Esophagus muscularis mucosa (tissue), 4 donors: ENCODE data around the gene PRPH2. TPM values are rescaled to one million over a fixed set of nuclear protein-coding genes. Genes with fewer than 3 reads are reported as not detected.

Source experiments
- DNase-seq: peaks from one replicate; pipeline ENCODE4 v3.0.0-alpha.2; 2017; ENCODE audit errors: extremely low spot score
- H3K27ac ChIP-seq, 4 donors: fragments of 200-600 bp; sonication (generic); replicated peaks in 1 of 4; 1 replicate in 3 of 4; 2 replicates in 1 of 4; pipeline ENCODE4 v1.5.1; 2016 to 2019; ENCODE audit warnings: mild to moderate bottlenecking in 1 of 4
- H3K27me3 ChIP-seq, 4 donors: fragments of 200-600 bp; sonication (generic); one replicate each; pipeline versions ENCODE4 v1.5.1 to v1.6.0; 2016 to 2019
- H3K36me3 ChIP-seq, 4 donors: fragments of 200-600 bp; sonication (generic); one replicate each; pipeline ENCODE4 v1.5.1; 2016 to 2019
- H3K4me1 ChIP-seq, 4 donors: fragments of 200-600 bp; sonication (generic); one replicate each; pipeline ENCODE4 v1.5.1; 2016 to 2019
- H3K4me3 ChIP-seq, 4 donors: fragments of 200-600 bp; sonication (generic); 1 replicate in 2 of 4; 2 replicates in 2 of 4; pipeline ENCODE4 v1.5.1; 2016 to 2019; ENCODE audit warnings: mild to moderate bottlenecking in 4 of 4, moderate library complexity in 1 of 4
- H3K9me3 ChIP-seq, 4 donors: fragments of 200-600 bp; sonication (generic); 1 replicate in 3 of 4; 2 replicates in 1 of 4; pipeline ENCODE4 v1.5.1; 2016 to 2019
- EP300 ChIP-seq: sonication (generic); formaldehyde crosslinking; IDR thresholded peaks from one replicate; pipeline ENCODE4 v1.6.1; 2017; ENCODE audit warnings: antibody characterized with exemption
- POLR2A ChIP-seq: fragments of 450-650 bp; IDR thresholded peaks from one replicate; pipeline ENCODE4 v1.6.1; 2017; ENCODE audit warnings: antibody characterized with exemption, moderate library complexity, mild to moderate bottlenecking, low read depth
- POLR2AphosphoS5 ChIP-seq, 2 donors: sonication (generic); formaldehyde crosslinking; IDR thresholded peaks; one replicate each; pipeline ENCODE4 v1.6.1; 2017; ENCODE audit warnings: antibody characterized with exemption in 2 of 2
- WGBS: methylation state at CpG from one replicate; pipeline ENCODE4 v1.1.5; 2018; 5-methylcytosine and 5-hydroxymethylcytosine counted together
- intact Hi-C: fragments of 100-400 bp; cut with DNase I; formaldehyde crosslinking; loops from one replicate; pipeline ENCODE4 v1.15.1; 2023
- total RNA-seq, 4 donors: library from RNA; depleted of rRNA; stranded (reverse); fragments of >200 nt; gene quantifications; one replicate each; pipeline versions ENCODE4 v1.1.0 to v1.2.1, GENCODE V29; 2016
- TF ChIP-seq, protein P1 (sequence below), 3 experiments: fragments of 200-600 bp in 2 of 3; fragments of 450-650 bp in 1 of 3; sonication (generic) in 2 of 3; IDR thresholded peaks; one replicate each; pipeline ENCODE4 v1.5.1; 2017 to 2019; ENCODE audit warnings: antibody characterized with exemption in 3 of 3, mild to moderate bottlenecking in 2 of 3, moderate library complexity in 1 of 3

The PRPH2 gene
- total RNA-seq, 4 donors from 2014 or later: 0.42 to 2.0 (median 0.90) TPM

DNA sequence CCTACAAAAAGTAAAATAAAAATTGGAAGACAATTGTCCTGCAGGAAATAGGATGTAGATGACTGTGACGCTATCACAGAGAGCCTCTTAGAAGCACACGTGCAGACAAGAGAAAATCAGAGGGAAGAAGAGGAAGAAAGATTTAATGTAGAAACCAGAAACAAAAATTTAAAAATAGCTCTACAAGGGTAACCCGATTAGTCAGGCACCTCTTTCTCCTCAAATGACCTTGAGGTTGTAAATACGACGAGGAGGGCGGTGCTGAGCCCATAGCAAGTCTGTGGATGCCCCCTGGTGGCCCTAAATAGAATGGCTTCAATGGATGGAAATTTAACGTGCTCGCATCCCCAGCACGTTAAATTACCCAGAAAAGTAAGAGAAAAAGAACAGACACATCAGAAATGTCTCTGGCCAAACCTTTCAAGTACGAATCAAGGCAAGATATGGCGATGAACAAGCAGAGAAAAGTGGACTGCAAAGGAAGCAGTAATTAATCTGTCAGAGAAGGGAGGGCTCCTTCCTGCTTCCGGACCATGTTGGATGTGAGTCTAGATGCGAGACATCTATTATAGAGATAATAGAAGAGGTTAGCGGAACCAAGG is 4.2 kb upstream of the PRPH2 start:
- no peak for TF ChIP-seq EP300
- TF ChIP-seq, protein P1, sequence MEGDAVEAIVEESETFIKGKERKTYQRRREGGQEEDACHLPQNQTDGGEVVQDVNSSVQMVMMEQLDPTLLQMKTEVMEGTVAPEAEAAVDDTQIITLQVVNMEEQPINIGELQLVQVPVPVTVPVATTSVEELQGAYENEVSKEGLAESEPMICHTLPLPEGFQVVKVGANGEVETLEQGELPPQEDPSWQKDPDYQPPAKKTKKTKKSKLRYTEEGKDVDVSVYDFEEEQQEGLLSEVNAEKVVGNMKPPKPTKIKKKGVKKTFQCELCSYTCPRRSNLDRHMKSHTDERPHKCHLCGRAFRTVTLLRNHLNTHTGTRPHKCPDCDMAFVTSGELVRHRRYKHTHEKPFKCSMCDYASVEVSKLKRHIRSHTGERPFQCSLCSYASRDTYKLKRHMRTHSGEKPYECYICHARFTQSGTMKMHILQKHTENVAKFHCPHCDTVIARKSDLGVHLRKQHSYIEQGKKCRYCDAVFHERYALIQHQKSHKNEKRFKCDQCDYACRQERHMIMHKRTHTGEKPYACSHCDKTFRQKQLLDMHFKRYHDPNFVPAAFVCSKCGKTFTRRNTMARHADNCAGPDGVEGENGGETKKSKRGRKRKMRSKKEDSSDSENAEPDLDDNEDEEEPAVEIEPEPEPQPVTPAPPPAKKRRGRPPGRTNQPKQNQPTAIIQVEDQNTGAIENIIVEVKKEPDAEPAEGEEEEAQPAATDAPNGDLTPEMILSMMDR (IDR thresholded peaks at IDR 0.05): peak; percentile 89 to 98 (median 92)
- peak; percentile 61 to 76 for TF ChIP-seq POLR2AphosphoS5 (IDR thresholded peaks at IDR 0.05)
- no peak for TF ChIP-seq POLR2A
- DNase-seq: no peak
- Histone ChIP-seq H3K9me3 (no peaks in the 10 kb centered on the region), H3K27me3 (no peaks in the 10 kb centered on the region), H3K36me3 (peaks cover 0 to 10% (median 3%) of the 10 kb centered on the region in 4 donors), H3K4me3 (peak overlapping the region; percentile 56 to 63 (median 60)), H3K27ac (peak overlapping the region; percentile 77 to 89 (median 80)), H3K4me1 (peaks cover 10 to 30% (median 23%) of the 10 kb centered on the region in 4 donors)
- intact Hi-C loops: loop anchor here (2.0 to 5.0 kb wide), 3 partner anchors 34 to 150 kb away; no protein-coding TSS in a partner anchor
- under 1% methylated on average over 14 of the region's 14 CpGs for WGBS

DNA sequence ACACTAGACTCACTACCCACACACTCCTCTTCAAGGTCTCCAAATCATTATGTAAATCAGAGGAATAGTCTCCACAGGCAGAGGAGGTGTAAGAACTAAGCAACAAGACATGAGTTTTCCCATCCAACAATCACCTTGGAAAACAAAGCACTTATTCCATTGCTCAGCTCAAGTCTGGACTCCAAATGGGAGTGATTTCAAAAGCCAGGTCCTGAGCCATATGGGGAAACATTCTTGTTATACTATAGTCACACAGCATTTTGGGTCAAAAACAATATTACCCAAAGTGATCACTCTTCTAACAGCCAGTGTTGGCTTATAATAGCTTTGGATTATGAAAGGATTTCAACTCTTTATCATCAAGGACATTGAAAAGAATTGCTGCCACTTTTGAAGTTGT is 3.6 kb upstream of the PRPH2 start:
- Histone ChIP-seq H3K4me3 (peak overlapping the region; percentile 56 to 63 (median 60)), H3K4me1 (peaks cover 10 to 30% (median 23%) of the 10 kb centered on the region in 4 donors)
- no peak for DNase-seq

DNA sequence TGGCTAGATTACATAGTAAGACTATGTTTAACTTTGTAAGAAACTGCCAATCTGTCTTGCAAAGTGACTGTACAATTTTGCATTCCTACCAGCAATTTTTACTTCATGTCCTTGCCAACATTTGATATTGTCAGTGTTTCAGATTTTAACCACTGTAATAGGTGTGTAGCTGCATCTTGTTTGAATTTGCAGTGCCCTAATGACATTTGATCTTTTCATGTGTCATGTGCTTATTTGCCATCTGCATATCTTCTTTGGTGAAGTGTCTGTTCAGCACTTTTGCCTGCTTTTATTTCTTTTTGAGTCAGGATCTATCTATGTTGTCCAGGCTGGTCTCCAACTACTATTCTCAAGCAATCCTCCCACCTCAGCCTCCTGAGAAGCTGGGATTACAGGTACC is 2.4 kb upstream of the PRPH2 start:
- intact Hi-C loops: loop anchor here (5.0 kb wide), 1 partner anchor 33 kb away; no protein-coding TSS in a partner anchor
- Histone ChIP-seq H3K27ac (no peak overlapping the region), H3K27me3 (no peaks in the 10 kb centered on the region), H3K36me3 (peaks cover 0 to 11% (median 3%) of the 10 kb centered on the region in 4 donors), H3K4me1 (peaks cover 10 to 30% (median 23%) of the 10 kb centered on the region in 4 donors), H3K4me3 (no peak overlapping the region), H3K9me3 (no peaks in the 10 kb centered on the region)
- no peak for DNase-seq
- TF ChIP-seq POLR2A (no peak), EP300 (no peak), POLR2AphosphoS5 (IDR thresholded peaks at IDR 0.05) (no peak)
- TF ChIP-seq, protein P1 (IDR thresholded peaks at IDR 0.05): no peak

More for the DNA sequence above, 3.6 kb upstream of the PRPH2 start:
- intact Hi-C loops: loop anchor here (2.0 to 5.0 kb wide), 3 partner anchors 34 to 151 kb away; no protein-coding TSS in a partner anchor
- no peaks in the 10 kb centered on the region for H3K27me3 ChIP-seq
- peaks cover 0 to 11% (median 3%) of the 10 kb centered on the region in 4 donors for H3K36me3 ChIP-seq
- H3K9me3 ChIP-seq: no peaks in the 10 kb centered on the region
- no peak for TF ChIP-seq POLR2A
- no peak for TF ChIP-seq POLR2AphosphoS5 (IDR thresholded peaks at IDR 0.05)
- TF ChIP-seq, protein P1 (IDR thresholded peaks at IDR 0.05): no peak
- no peak for TF ChIP-seq EP300
- H3K27ac ChIP-seq: peak overlapping the region; percentile 42 to 89 (median 79)

DNA sequence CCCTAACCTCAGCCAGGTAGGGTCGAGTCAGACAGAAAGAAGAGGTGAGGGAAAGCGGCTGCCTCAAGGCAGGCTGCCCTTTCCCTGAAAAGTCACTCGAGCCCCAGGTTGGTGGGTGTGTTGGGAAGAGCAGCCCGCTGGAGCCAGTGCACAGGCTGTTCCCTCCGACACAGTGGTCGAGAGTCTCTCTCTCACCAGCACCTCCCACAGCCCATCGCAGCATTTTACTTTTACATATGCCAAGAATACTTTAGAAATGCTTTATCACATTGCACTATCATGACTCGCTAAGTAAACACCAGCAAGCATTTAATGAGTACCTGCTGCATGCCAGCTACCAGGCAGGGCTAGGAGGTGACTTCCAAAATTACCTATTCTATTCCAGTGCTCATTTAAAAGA is 1.7 kb downstream of the PRPH2 start:
- TF ChIP-seq POLR2A (no peak), EP300 (no peak), POLR2AphosphoS5 (IDR thresholded peaks at IDR 0.05) (no peak)
- TF ChIP-seq, protein P1 (IDR thresholded peaks at IDR 0.05): no peak
- intact Hi-C loops: no loop called here
- no peak overlapping the region for H3K4me3 ChIP-seq
- H3K9me3 ChIP-seq: no peaks in the 10 kb centered on the region
- WGBS: 82% methylated on average over 8 of the region's 8 CpGs
- peaks cover 0 to 11% (median 4%) of the 10 kb centered on the region in 4 donors for H3K4me1 ChIP-seq
- H3K27ac ChIP-seq: no peak overlapping the region
- DNase-seq: no peak
- H3K36me3 ChIP-seq: peaks cover 0 to 11% (median 3%) of the 10 kb centered on the region in 4 donors
- no peaks in the 10 kb centered on the region for H3K27me3 ChIP-seq
